BLaER1 treated with 17β-estradiol and CSF1 and Interleukin-3, amounts not matched to agents 10 nM and 100 nM (cell line): Measurements from ENCODE around the gene LOXL1.
A peak's percentile ranks its signal among the peaks of the same experiment; 100 is the strongest.

Experiments used
- H3K27ac ChIP-seq, 11 experiments: shearing (Covaris generic); formaldehyde crosslinking; 2 replicates each; pipeline ENCODE4 v1.8.1; 2022
- H3K27me3 ChIP-seq, 11 experiments: shearing (Covaris generic); formaldehyde crosslinking; 2 replicates each; pipeline ENCODE4 v1.8.1; 2022
- H3K36me3 ChIP-seq, 11 experiments: shearing (Covaris generic); formaldehyde crosslinking; 2 replicates each; pipeline ENCODE4 v1.8.1; 2022
- H3K4me1 ChIP-seq, 10 experiments: shearing (Covaris generic); formaldehyde crosslinking; 2 replicates each; pipeline ENCODE4 v1.8.1; 2022
- H3K4me2 ChIP-seq, 11 experiments: shearing (Covaris generic); formaldehyde crosslinking; 2 replicates each; pipeline ENCODE4 v1.8.1; 2022
- H3K4me3 ChIP-seq, 10 experiments: shearing (Covaris generic); formaldehyde crosslinking; 2 replicates each; pipeline ENCODE4 v1.8.1; 2022
- H3K9ac ChIP-seq, 11 experiments: shearing (Covaris generic); formaldehyde crosslinking; 2 replicates each; pipeline ENCODE4 v1.8.1; 2022
- H3K9me3 ChIP-seq, 11 experiments: shearing (Covaris generic); formaldehyde crosslinking; replicated peaks in 1 of 11; 2 replicates each; pipeline ENCODE4 v1.8.1; 2022
- H4K20me1 ChIP-seq, 11 experiments: shearing (Covaris generic); formaldehyde crosslinking; 2 replicates each; pipeline ENCODE4 v1.8.1; 2022
- Cebpa-rat ChIP-seq, 11 experiments: shearing (Covaris generic); IDR thresholded peaks; 2 replicates each; pipeline ENCODE4 v1.8.1; 2022

Gene LOXL1

DNA sequence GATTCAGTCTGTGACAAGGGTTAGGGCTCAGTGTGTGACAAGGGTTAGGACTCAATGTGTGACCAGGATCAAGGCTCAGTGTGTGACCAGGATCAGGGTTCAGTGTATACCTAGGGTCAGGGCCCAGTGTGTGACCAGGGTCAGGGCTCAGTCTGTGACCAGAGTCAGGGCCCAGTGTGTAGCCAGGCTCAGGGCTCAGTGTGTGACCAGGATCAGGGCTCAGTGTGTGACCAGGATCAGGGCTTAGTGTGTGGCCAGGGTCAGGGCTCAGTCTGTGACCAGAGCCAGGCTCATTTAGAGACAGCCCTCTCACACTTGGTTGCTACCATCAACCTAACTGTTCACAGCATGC is 24.2 kb downstream of the LOXL1 start:
- H3K4me2 ChIP-seq: peak overlapping the region; percentile 73 to 92 (median 87)
- no peak for TF ChIP-seq Cebpa-rat (IDR thresholded peaks at IDR 0.05)
- no peaks in the 10 kb centered on the region for H3K9me3 ChIP-seq
- H3K36me3 ChIP-seq: no peaks in the 10 kb centered on the region
- peak overlapping the region in 8 of 11 experiments; percentile 21 to 69 (median 43); a peak in 8 of 22 replicates for H3K27ac ChIP-seq
- no peak overlapping the region for H3K4me3 ChIP-seq
- H3K27me3 ChIP-seq: no peaks in the 10 kb centered on the region
- H3K9ac ChIP-seq: peak overlapping the region in 7 of 11 experiments; percentile 28 to 69 (median 60); a peak in 8 of 22 replicates
- H3K4me1 ChIP-seq: peaks cover 29 to 71% (median 46%) of the 10 kb centered on the region in 10 experiments
- H4K20me1 ChIP-seq: 0 out of 22 replicates have a peak, but pooled peaks cover 0 to 5% (median 0%) of the 10 kb centered on the region in 11 experiments

DNA sequence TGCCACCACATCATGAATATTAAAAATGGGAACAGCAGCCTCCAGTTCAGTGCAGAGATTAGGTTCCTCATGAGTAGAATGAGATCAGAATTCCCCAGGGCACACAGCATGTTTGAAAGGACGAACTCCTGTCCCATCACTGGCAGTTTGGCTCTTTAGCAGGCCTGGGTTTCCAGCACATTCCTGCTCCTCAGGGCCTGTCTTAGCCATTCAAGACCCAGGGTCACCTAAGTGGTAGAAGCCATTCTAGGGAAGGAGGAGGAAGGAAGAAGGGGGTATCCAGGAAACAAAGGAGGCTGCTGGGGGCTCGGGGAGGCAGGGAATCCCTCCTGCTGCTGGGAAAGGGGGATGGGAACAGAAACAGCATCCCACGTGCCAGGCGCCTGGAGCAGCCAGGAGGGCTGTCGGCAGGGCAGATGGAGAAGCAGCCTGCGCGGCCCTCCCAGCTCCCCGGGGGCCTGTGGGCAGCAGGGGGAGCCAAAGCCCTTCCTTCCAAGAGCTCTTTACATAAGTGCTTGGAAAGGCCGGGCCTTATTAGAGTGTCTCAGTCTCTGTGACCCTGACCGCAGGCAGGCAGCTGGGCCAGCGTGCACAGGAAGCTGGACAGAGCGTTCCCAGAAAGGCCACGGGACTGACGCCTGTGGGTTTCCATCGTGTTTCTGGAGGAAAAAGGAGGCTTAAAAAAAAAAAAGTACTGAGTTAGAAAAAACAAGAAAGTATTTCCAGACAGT is 24.7 kb downstream of the LOXL1 start:
- H3K9me3 ChIP-seq: no peaks in the 10 kb centered on the region
- peaks cover 34 to 68% (median 43%) of the 10 kb centered on the region in 10 experiments for H3K4me1 ChIP-seq
- H4K20me1 ChIP-seq: 0 out of 22 replicates have a peak, but pooled peaks cover 0 to 5% (median 0%) of the 10 kb centered on the region in 11 experiments
- peak overlapping the region; percentile 49 to 84 (median 65); a peak in 19 of 22 replicates for H3K9ac ChIP-seq
- H3K4me3 ChIP-seq: no peak overlapping the region
- H3K27me3 ChIP-seq: no peaks in the 10 kb centered on the region
- no peaks in the 10 kb centered on the region for H3K36me3 ChIP-seq
- peak overlapping the region; percentile 78 to 92 (median 87) for H3K4me2 ChIP-seq
- no peak for TF ChIP-seq Cebpa-rat (IDR thresholded peaks at IDR 0.05)
- H3K27ac ChIP-seq: peak overlapping the region; percentile 39 to 93 (median 67); a peak in 19 of 22 replicates

GRCh38 chr15:73951601-73952000 is 25.3 kb downstream of the LOXL1 start:
- Histone ChIP-seq H3K9ac (peak overlapping the region; percentile 49 to 84 (median 65); a peak in 21 of 22 replicates), H3K4me1 (peaks cover 40 to 68% (median 46%) of the 10 kb centered on the region in 10 experiments), H3K27ac (peak overlapping the region; percentile 39 to 93 (median 67); a peak in 21 of 22 replicates), H3K4me2 (peak overlapping the region; percentile 78 to 92 (median 87)), H3K36me3 (no peaks in the 10 kb centered on the region), H3K4me3 (no peak overlapping the region), H4K20me1 (0 out of 22 replicates have a peak, but pooled peaks cover 0 to 5% (median 0%) of the 10 kb centered on the region in 11 experiments), H3K9me3 (no peaks in the 10 kb centered on the region), H3K27me3 (no peaks in the 10 kb centered on the region)
- TF ChIP-seq Cebpa-rat (IDR thresholded peaks at IDR 0.05): no peak

DNA sequence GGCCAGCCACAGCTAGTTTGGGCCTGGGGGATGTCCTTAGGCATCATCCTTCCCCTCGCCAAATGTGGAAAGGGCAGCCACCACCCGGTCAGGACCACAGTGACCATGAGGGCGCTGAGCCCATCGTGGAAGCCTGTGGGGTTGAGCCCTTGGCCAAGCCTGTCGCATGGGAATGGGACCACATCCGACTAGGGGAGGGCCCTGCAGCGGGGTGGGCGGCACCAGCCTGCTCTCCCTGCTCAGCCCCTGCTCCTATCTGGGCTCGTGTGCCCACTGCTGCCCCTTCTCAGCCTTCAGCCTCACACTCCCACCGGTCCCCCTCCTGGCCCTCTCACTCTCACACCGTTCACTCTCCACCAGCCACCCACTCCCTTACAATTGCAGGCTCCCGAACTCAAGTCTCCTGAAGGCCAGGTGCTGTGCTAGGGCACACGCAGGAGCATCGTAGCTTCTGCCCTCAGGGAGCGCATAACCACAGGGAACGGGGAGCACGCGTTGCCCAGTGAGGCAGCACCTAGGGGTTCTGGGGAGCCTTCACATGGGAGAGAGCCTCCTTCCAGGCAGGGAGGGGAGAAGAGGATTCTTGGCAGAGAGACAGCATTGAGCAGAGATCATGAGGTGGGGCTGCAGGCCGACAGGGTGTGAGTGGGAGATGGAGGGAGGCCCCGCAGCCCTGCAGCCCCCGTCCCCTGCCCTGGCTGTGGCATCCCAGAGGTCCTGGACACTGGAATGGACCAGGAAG is 26.1 kb downstream of the LOXL1 start:
- Histone ChIP-seq H4K20me1 (0 out of 22 replicates have a peak, but pooled peaks cover 0 to 5% (median 0%) of the 10 kb centered on the region in 11 experiments), H3K9me3 (no peaks in the 10 kb centered on the region), H3K27me3 (no peaks in the 10 kb centered on the region), H3K9ac (peak overlapping the region; percentile 49 to 84 (median 65); a peak in 21 of 22 replicates), H3K4me2 (peak overlapping the region; percentile 78 to 92 (median 87)), H3K4me1 (peaks cover 43 to 68% (median 54%) of the 10 kb centered on the region in 10 experiments), H3K4me3 (no peak overlapping the region), H3K36me3 (no peaks in the 10 kb centered on the region), H3K27ac (peak overlapping the region in 10 of 11 experiments; percentile 52 to 93 (median 68); a peak in 18 of 22 replicates)
- TF ChIP-seq Cebpa-rat (IDR thresholded peaks at IDR 0.05): no peak

- H3K4me2 ChIP-seq: peak overlapping the region; percentile 1 to 92 (median 87); a peak in 16 of 22 replicates
- H3K4me3 ChIP-seq: no peak overlapping the region
- H4K20me1 ChIP-seq: 0 out of 22 replicates have a peak, but pooled peaks cover 0 to 5% (median 0%) of the 10 kb centered on the region in 11 experiments
- no peak for TF ChIP-seq Cebpa-rat (IDR thresholded peaks at IDR 0.05)
- H3K4me1 ChIP-seq: peaks cover 51 to 72% (median 61%) of the 10 kb centered on the region in 10 experiments
- no peak overlapping the region; a peak in 2 of 22 replicates for H3K27ac ChIP-seq
- H3K9me3 ChIP-seq: no peaks in the 10 kb centered on the region
- H3K27me3 ChIP-seq: no peaks in the 10 kb centered on the region
- no peaks in the 10 kb centered on the region for H3K36me3 ChIP-seq
- peak overlapping the region in 2 of 11 experiments; percentile 63 to 69; a peak in 1 of 22 replicates for H3K9ac ChIP-seq
Measured at GRCh38 chr15:73952913-73953750, 26.9 kb downstream of the LOXL1 start.

DNA sequence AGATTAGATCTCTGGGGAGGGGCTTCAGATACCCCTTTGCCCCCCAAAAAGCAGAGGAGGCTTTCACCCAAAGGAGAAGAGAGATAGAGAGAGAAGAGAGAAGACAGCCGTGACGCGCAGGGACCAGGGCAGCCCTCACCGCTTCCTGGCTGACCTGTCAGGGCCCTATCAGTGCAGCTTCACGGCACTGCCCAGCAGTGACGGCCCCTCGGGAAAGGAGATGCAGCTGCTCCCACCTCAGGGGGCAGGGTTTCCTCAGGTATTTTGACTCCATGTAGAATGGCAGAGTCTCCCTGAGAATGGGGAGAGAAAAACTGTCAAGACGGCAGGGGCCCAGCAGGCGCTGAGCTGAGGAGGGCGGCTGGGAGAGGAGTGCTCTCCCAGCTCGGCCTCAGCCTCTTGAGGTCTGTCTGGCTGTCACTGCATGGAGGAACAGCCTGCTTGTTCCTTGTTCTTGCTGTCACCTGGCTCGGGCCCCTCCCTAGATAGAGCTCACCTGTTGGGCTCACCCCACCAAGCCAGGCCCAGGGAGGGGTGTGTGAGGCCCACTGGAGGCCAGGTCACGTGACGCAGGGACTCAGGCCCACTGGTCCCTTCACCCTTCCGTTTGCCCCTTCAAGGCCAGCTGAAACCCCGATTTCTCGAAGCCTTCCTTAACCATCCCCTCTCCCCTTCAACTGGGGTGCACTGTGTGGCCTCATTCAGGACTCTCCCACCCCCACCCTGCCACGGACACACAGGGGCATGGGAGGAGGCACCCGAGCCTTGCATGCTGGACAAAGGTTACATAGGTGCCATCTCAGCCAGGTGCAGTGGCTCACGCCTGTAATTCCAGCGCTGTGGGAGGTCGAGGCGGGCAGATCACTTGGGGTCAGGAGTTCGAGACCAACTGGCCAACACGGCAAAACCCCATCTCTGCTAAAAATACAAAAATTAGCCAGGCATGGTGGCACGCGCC is 28.2 kb downstream of the LOXL1 start:
- H3K9ac ChIP-seq: peak overlapping the region in 1 of 11 experiments; percentile 5; a peak in 1 of 22 replicates
- 0 out of 22 replicates have a peak, but pooled peaks cover 0 to 3% (median 0%) of the 10 kb centered on the region in 11 experiments for H4K20me1 ChIP-seq
- no peak for TF ChIP-seq Cebpa-rat (IDR thresholded peaks at IDR 0.05)
- no peaks in the 10 kb centered on the region for H3K36me3 ChIP-seq
- peaks cover 65 to 85% (median 75%) of the 10 kb centered on the region in 10 experiments for H3K4me1 ChIP-seq
- no peak overlapping the region for H3K27ac ChIP-seq
- H3K9me3 ChIP-seq: no peaks in the 10 kb centered on the region
- H3K4me3 ChIP-seq: no peak overlapping the region
- no peaks in the 10 kb centered on the region for H3K27me3 ChIP-seq
- H3K4me2 ChIP-seq: peak overlapping the region in 7 of 11 experiments; percentile 3 to 44 (median 14); a peak in 8 of 22 replicates

GRCh38 chr15:73955326-73955725 is 29.1 kb downstream of the LOXL1 start:
- no peaks in the 10 kb centered on the region for H4K20me1 ChIP-seq
- H3K27ac ChIP-seq: no peak overlapping the region
- H3K4me1 ChIP-seq: peaks cover 72 to 87% (median 79%) of the 10 kb centered on the region in 10 experiments
- H3K27me3 ChIP-seq: no peaks in the 10 kb centered on the region
- no peak overlapping the region for H3K4me3 ChIP-seq
- H3K9me3 ChIP-seq: no peaks in the 10 kb centered on the region
- H3K4me2 ChIP-seq: peak overlapping the region in 2 of 11 experiments; percentile 87; a peak in 3 of 22 replicates
- H3K9ac ChIP-seq: no peak overlapping the region
- H3K36me3 ChIP-seq: no peaks in the 10 kb centered on the region
- TF ChIP-seq Cebpa-rat (IDR thresholded peaks at IDR 0.05): no peak
